ENCODE results near the gene URB1.
A peak's percentile ranks its signal among the peaks of the same experiment; 100 is the strongest.
"Not testable (repeated sequence)": the region's sequence is repeated elsewhere in the genome, so short reads cannot be mapped to it uniquely, and the experiment has no call there.

URB1 gene

GRCh38 chr21:32392299-32392879, 423 bp downstream of the URB1 start:
- Mint-ChIP-seq H3K9me3 (no peaks in the 10 kb centered on the region), H3K27ac (peak overlapping the region in 1 of 2 donors; percentile 85), H3K4me1 (ENCODE audit: low read depth in 2 of 2) (peaks cover 32 to 38% of the 10 kb centered on the region in 2 donors), H3K27me3 (peaks cover 0 to 7% of the 10 kb centered on the region in 2 donors), H3K4me3 (peak overlapping the region; percentile 84 to 87), H3K36me3 (ENCODE audit: insufficient read depth) (peaks cover 7% of the 10 kb centered on the region)
- ATAC-seq (replicated peaks) (peak; percentile 42), DNase-seq (peak in 1 of 3 experiments; percentile 7)

GRCh38 chr21:32391755-32392154, 1.1 kb downstream of the URB1 start:
- H3K9me3 Mint-ChIP-seq = no peaks in the 10 kb centered on the region
- peaks cover 36 to 41% of the 10 kb centered on the region in 2 donors for H3K4me1 Mint-ChIP-seq (ENCODE audit: low read depth in 2 of 2)
- H3K4me3 Mint-ChIP-seq = peak overlapping the region; percentile 84 to 87
- peaks cover 0 to 5% of the 10 kb centered on the region in 2 donors for H3K27me3 Mint-ChIP-seq
- ATAC-seq (replicated peaks) = no peak
- H3K36me3 Mint-ChIP-seq (ENCODE audit: insufficient read depth) = peaks cover 7% of the 10 kb centered on the region
- no peak for DNase-seq
- H3K27ac Mint-ChIP-seq = no peak overlapping the region

DNA sequence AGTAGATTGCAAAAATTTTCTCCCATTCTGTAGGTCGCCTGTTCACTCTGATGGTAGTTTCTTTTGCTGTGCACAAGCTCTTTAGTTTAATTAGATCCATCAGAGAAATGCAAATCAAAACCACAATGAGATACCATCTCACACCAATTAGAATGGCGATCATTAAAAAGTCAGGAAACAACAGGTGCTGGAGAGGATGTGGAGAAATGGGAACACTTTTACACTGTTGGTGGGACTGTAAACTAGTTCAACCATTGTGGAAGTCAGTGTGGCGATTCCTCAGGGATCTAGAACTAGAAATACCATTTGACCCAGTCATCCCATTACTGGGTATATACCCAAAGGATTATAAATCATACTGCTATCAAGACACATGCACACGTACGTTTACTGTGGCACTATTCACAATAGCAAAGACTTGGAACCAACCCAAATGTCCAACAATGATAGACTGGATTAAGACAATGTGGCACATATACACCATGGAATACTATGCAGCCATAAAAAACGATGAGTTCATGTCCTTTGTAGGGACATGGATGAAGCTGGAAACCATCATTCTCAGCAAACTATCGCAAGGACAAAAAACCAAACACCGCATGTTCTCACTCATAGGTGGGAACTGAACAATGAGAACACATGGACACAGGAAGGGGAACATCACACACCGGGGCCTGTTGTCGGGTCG, 2.1 kb downstream of the URB1 start:
- not testable (repeated sequence) for H3K27me3 Mint-ChIP-seq; ATAC-seq (replicated peaks); DNase-seq; H3K27ac Mint-ChIP-seq; H3K36me3 Mint-ChIP-seq (ENCODE audit: insufficient read depth); H3K4me3 Mint-ChIP-seq; H3K9me3 Mint-ChIP-seq
- H3K4me1 Mint-ChIP-seq (ENCODE audit: low read depth in 2 of 2) = peaks cover 37 to 46% of the 10 kb centered on the region in 2 donors

- Mint-ChIP-seq H3K27ac (no peak overlapping the region), H3K27me3 (no peaks in the 10 kb centered on the region), H3K4me3 (no peak overlapping the region), H3K36me3 (ENCODE audit: insufficient read depth) (peaks cover 7% of the 10 kb centered on the region), H3K9me3 (no peaks in the 10 kb centered on the region), H3K4me1 (ENCODE audit: low read depth in 2 of 2) (peaks cover 37 to 52% of the 10 kb centered on the region in 2 donors)
- no peak for ATAC-seq (replicated peaks)
- DNase-seq = no peak
These were observed 3.3 kb downstream of the URB1 start for GRCh38 chr21:32389337-32390015.

DNA sequence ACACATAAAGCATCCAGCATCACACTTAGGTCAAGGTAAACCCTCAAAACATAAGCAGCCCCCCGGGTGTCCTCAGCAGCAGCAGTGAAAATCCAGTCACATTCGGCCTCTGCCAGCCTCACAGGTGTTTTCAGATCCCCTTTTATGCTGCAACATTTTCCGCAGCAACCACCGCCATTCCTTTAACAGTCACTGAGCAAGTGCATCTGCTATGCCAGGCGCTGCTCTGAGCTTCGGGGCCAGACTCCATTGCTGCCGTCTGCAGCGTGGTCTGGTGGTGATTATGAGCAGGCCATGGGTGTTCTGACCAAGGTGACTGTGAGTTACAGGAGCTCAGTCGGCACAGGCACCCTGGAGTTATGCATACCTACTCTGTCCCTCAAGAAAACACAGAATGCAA, 4.5 kb downstream of the URB1 start:
- H3K27ac Mint-ChIP-seq = no peak overlapping the region
- no peaks in the 10 kb centered on the region for H3K27me3 Mint-ChIP-seq
- peaks cover 33 to 50% of the 10 kb centered on the region in 2 donors for H3K4me1 Mint-ChIP-seq (ENCODE audit: low read depth in 2 of 2)
- peaks cover 14% of the 10 kb centered on the region for H3K36me3 Mint-ChIP-seq (ENCODE audit: insufficient read depth)
- DNase-seq (no peak), ATAC-seq (replicated peaks) (no peak)
- no peak overlapping the region for H3K4me3 Mint-ChIP-seq
- no peaks in the 10 kb centered on the region for H3K9me3 Mint-ChIP-seq

- ATAC-seq (replicated peaks) (no peak), DNase-seq (no peak)
- Mint-ChIP-seq H3K36me3 (ENCODE audit: insufficient read depth) (peaks cover 17% of the 10 kb centered on the region), H3K4me1 (ENCODE audit: low read depth in 2 of 2) (peaks cover 32 to 44% of the 10 kb centered on the region in 2 donors), H3K4me3 (no peak overlapping the region), H3K27me3 (no peaks in the 10 kb centered on the region), H3K9me3 (no peaks in the 10 kb centered on the region), H3K27ac (peak overlapping the region in 1 of 2 donors; percentile 21)
These were observed 5.7 kb downstream of the URB1 start for GRCh38 chr21:32387151-32387550.

DNA sequence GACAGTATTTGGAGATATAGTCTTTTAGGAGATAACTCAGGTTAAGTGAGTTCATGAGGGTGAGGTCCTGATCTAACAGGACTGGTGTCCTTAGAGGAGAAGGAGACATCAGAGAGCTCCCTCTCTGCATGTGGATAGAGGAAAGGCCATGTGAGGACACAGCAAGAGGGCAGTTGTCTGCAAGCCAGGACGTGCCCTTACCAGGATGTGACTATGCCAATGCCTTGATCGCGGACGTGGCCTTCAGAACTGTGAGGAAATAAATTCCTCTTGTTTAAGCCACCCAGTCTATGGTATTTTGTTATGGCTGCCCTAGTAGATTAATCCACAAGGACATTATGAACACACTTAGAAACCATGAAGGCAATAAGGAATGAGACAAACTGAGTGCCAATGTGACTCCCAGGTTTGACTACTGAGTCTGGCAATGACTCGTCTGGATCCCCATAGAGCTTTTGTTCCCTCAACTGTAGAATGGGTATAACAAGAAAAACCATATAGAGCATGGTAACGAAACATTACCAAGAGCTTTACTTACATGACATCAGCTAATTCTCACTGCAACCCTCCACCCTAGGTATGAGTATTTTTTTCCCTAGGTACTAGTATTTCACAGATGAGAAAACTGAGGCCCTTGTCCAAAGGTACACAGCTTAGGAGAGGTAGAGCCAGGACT, 6.5 kb downstream of the URB1 start:
- DNase-seq (no peak), ATAC-seq (replicated peaks) (no peak)
- Mint-ChIP-seq H3K27me3 (no peaks in the 10 kb centered on the region), H3K9me3 (no peaks in the 10 kb centered on the region), H3K4me1 (ENCODE audit: low read depth in 2 of 2) (peaks cover 26 to 43% of the 10 kb centered on the region in 2 donors), H3K36me3 (ENCODE audit: insufficient read depth) (peaks cover 22% of the 10 kb centered on the region), H3K4me3 (no peak overlapping the region), H3K27ac (no peak overlapping the region)

GRCh38 chr21:32383812-32384211, 9.0 kb downstream of the URB1 start:
- DNase-seq = no peak
- Mint-ChIP-seq H3K27me3 (no peaks in the 10 kb centered on the region), H3K27ac (no peak overlapping the region), H3K4me3 (no peak overlapping the region), H3K36me3 (ENCODE audit: insufficient read depth) (peaks cover 21% of the 10 kb centered on the region), H3K9me3 (no peaks in the 10 kb centered on the region), H3K4me1 (ENCODE audit: low read depth in 2 of 2) (peaks cover 16 to 27% of the 10 kb centered on the region in 2 donors)
- no peak for ATAC-seq (replicated peaks)

DNA sequence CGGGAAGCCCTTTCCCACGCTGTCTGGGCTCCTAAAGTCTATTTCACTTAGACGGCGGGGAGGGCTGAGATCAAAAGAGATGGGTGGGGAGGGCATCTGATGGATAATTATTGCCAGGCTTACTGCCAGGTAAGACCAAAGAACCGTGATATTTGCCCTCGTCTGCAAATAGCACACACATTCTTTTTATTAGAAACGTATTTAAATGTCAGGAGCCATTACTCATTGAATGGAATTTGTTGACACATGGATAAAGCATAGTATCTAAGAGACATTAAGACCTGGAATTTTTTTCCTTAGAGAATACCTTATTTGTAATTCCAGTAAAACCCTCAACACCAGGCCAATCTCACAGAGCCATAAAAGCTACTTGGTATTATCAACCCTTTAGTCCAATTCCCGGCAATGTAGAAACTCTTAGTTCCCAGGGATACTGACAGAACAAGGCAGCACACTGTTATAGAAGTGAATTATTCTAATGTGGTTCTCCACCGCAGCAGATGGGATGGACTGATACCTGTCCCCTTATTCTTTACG, 10.6 kb downstream of the URB1 start:
- H3K9me3 Mint-ChIP-seq = no peaks in the 10 kb centered on the region
- DNase-seq (no peak), ATAC-seq (replicated peaks) (no peak)
- H3K4me1 Mint-ChIP-seq (ENCODE audit: low read depth in 2 of 2) = peaks cover 6 to 17% of the 10 kb centered on the region in 2 donors
- no peak overlapping the region for H3K27ac Mint-ChIP-seq
- H3K27me3 Mint-ChIP-seq = no peaks in the 10 kb centered on the region
- H3K36me3 Mint-ChIP-seq (ENCODE audit: insufficient read depth) = peaks cover 33% of the 10 kb centered on the region
- H3K4me3 Mint-ChIP-seq = no peak overlapping the region

GRCh38 chr21:32381571-32381970, 11.2 kb downstream of the URB1 start:
- Mint-ChIP-seq H3K36me3 (ENCODE audit: insufficient read depth) (peaks cover 33% of the 10 kb centered on the region), H3K9me3 (no peaks in the 10 kb centered on the region), H3K4me1 (ENCODE audit: low read depth in 2 of 2) (peaks cover 4 to 15% of the 10 kb centered on the region in 2 donors), H3K4me3 (no peak overlapping the region), H3K27ac (no peak overlapping the region), H3K27me3 (no peaks in the 10 kb centered on the region)
- DNase-seq = no peak
- no peak for ATAC-seq (replicated peaks)

- no peak overlapping the region for H3K4me3 Mint-ChIP-seq
- H3K4me1 Mint-ChIP-seq (ENCODE audit: low read depth in 2 of 2) = peaks cover 4 to 13% of the 10 kb centered on the region in 2 donors
- DNase-seq = no peak
- H3K27me3 Mint-ChIP-seq = no peaks in the 10 kb centered on the region
- peaks cover 33% of the 10 kb centered on the region for H3K36me3 Mint-ChIP-seq (ENCODE audit: insufficient read depth)
- ATAC-seq (replicated peaks) = no peak
- no peaks in the 10 kb centered on the region for H3K9me3 Mint-ChIP-seq
- H3K27ac Mint-ChIP-seq = peak overlapping the region in 1 of 2 donors; percentile 78
These were observed 11.9 kb downstream of the URB1 start for GRCh38 chr21:32380940-32381339.

- H3K4me1 Mint-ChIP-seq (ENCODE audit: low read depth in 2 of 2) = peaks cover 3 to 5% of the 10 kb centered on the region in 2 donors
- H3K27me3 Mint-ChIP-seq = no peaks in the 10 kb centered on the region
- no peaks in the 10 kb centered on the region for H3K9me3 Mint-ChIP-seq
- peaks cover 41% of the 10 kb centered on the region for H3K36me3 Mint-ChIP-seq (ENCODE audit: insufficient read depth)
- ATAC-seq (replicated peaks) = no peak
- DNase-seq = no peak
- H3K27ac Mint-ChIP-seq = no peak overlapping the region
- no peak overlapping the region for H3K4me3 Mint-ChIP-seq
These were observed 13.9 kb downstream of the URB1 start for GRCh38 chr21:32378956-32379355.

- DNase-seq (no peak), ATAC-seq (replicated peaks) (no peak)
- H3K9me3 Mint-ChIP-seq = no peaks in the 10 kb centered on the region
- H3K4me3 Mint-ChIP-seq = no peak overlapping the region
- H3K4me1 Mint-ChIP-seq (ENCODE audit: low read depth in 2 of 2) = peaks cover 3 to 5% of the 10 kb centered on the region in 2 donors
- H3K27ac Mint-ChIP-seq = no peak overlapping the region
- no peaks in the 10 kb centered on the region for H3K27me3 Mint-ChIP-seq
- peaks cover 36% of the 10 kb centered on the region for H3K36me3 Mint-ChIP-seq (ENCODE audit: insufficient read depth)
These were observed 14.8 kb downstream of the URB1 start for GRCh38 chr21:32377991-32378390.

Measured in effector memory CD8-positive, alpha-beta T cell (primary cell).